Measurements from ENCODE around the gene DMGDH. TPM values are rescaled to one million over a fixed set of nuclear protein-coding genes. Genes with fewer than 3 reads are reported as not detected.

The DMGDH gene
- total RNA-seq, 8 experiments from 2014 or later, result 1.8 to 10.8 (median 5.1) TPM

DNA sequence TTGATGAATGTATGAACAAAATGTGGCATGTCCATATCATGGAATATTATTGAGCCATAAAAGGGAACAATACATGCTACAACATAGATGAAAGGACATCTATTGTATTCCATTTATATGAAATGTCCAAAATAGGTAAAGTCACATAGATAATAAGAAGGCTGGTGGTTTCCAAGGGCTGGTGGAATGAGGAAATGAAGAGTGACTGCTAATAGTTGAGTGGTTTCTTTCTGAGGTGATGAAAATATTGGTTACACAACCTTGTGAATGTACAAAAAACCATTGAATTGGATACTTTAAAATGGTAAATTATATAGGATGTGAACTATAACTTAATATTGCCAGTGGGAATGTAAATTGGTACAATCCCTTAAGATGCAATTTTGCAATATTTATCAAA lies 89.6 kb downstream of the DMGDH start:
- ATAC-seq (replicated peaks in 6 of 8), result no peak
- in situ Hi-C loops (cut with MboI; ENCODE audit: low pct_unique_long_range_greater_than_20kb in 2 of 9, low sequenced_read_pairs in 9 of 9, unreplicated experiment in 9 of 9), result no loop called here
- peaks cover 8% of the 10 kb centered on the region in 2 donors for H3K4me1 ChIP-seq (replicated peaks in 1 of 2)
- H3K27ac ChIP-seq, result no peak overlapping the region
- H3K4me3 ChIP-seq, result no peak overlapping the region

GRCh38 chr5:78979117-78979742 lies 90.2 kb downstream of the DMGDH start:
- Histone ChIP-seq H3K4me3 (no peak overlapping the region), H3K4me1 (replicated peaks in 1 of 2) (peaks cover 8% of the 10 kb centered on the region in 2 donors), H3K27ac (no peak overlapping the region)
- in situ Hi-C loops (cut with MboI; ENCODE audit: low pct_unique_long_range_greater_than_20kb in 2 of 9, low sequenced_read_pairs in 9 of 9, unreplicated experiment in 9 of 9), result no loop called here
- WGBS, 10 experiments, result 0 to 100% (median 93%) methylated on average over 1 to 7 of the region's 7 CpGs; no CpG with 5 or more reads in 1 of the 10 experiments
- no peak for ATAC-seq (replicated peaks in 6 of 8)

GRCh38 chr5:78975035-78975434 lies 94.4 kb downstream of the DMGDH start:
- Histone ChIP-seq H3K4me3 (no peak overlapping the region), H3K4me1 (replicated peaks in 1 of 2) (peaks cover 0 to 4% of the 10 kb centered on the region in 2 donors), H3K27ac (no peak overlapping the region)
- 98 to 100% (median 100%) methylated on average over 1 to 7 of the region's 8 CpGs; no CpG with 5 or more reads in 2 of the 10 experiments for WGBS, 10 experiments
- ATAC-seq (replicated peaks in 6 of 8), result no peak
- in situ Hi-C loops (cut with MboI; ENCODE audit: low pct_unique_long_range_greater_than_20kb in 2 of 9, low sequenced_read_pairs in 9 of 9, unreplicated experiment in 9 of 9), result no loop called here

GRCh38 chr5:78974601-78975000 lies 94.9 kb downstream of the DMGDH start:
- Histone ChIP-seq H3K27ac (no peak overlapping the region), H3K4me1 (replicated peaks in 1 of 2) (peaks cover 0 to 4% of the 10 kb centered on the region in 2 donors), H3K4me3 (no peak overlapping the region)
- in situ Hi-C loops (cut with MboI; ENCODE audit: low pct_unique_long_range_greater_than_20kb in 2 of 9, low sequenced_read_pairs in 9 of 9, unreplicated experiment in 9 of 9), result no loop called here
- WGBS, 10 experiments, result 81 to 100% (median 100%) methylated on average over 1 to 2 of the region's 2 CpGs; no CpG with 5 or more reads in 1 of the 10 experiments
- ATAC-seq (replicated peaks in 6 of 8), result no peak

- Histone ChIP-seq H3K4me3 (no peak overlapping the region), H3K27ac (no peak overlapping the region), H3K4me1 (replicated peaks in 1 of 2) (peaks cover 0 to 4% of the 10 kb centered on the region in 2 donors)
- 20 to 100% (median 82%) methylated on average over 1 to 4 of the region's 5 CpGs; no CpG with 5 or more reads in 3 of the 10 experiments for WGBS, 10 experiments
- ATAC-seq (replicated peaks in 6 of 8), result no peak
- in situ Hi-C loops (cut with MboI; ENCODE audit: low pct_unique_long_range_greater_than_20kb in 2 of 9, low sequenced_read_pairs in 9 of 9, unreplicated experiment in 9 of 9), result no loop called here
Measured at GRCh38 chr5:78974011-78974410, 95.5 kb downstream of the DMGDH start.

DNA sequence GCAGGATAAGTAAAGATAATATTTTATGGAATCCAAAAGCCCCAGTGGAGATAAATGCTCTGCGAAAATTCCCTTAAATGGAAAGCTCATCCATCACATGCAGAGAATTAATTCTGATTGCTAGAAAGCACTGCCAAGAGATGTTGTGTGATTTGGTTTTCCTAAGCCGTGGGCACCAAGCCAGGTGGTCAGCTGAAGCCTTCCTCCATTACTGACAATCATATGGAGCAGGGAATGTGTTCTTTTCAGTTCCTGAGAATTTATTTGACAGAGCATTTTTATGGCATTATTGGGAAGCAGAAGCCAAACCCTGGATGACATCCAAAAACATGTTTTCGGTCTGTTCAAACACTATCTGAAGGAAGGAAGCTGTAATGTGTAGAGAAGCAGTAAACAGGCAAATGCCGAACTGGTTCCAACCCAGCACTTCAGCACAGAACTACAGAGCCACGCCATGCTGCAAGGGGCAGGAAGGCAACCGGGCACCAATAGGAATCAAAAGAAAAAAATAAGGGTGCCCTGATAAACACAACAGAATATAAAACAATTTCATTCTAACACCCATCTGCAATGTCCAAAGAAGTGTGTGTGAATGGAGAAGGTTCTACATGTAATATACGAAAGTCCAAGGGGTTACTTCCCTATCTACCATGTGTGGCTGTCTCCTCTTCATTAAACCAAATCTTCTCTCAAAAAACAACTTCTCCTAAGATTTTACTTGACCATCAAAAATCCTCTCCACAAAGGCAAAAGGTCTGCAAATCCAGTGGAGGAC lies 96.6 kb downstream of the DMGDH start:
- 0 to 100% (median 79%) methylated on average over 2 to 6 of the region's 7 CpGs; no CpG with 5 or more reads in 1 of the 10 experiments for WGBS, 10 experiments
- H3K4me1 ChIP-seq (replicated peaks in 1 of 2), result peaks cover 0 to 4% of the 10 kb centered on the region in 2 donors
- no peak overlapping the region for H3K4me3 ChIP-seq
- ATAC-seq (replicated peaks in 6 of 8), result peak in 4 of 8 experiments; percentile 24 to 80 (median 66)
- no peak overlapping the region for H3K27ac ChIP-seq
- in situ Hi-C loops (cut with MboI; ENCODE audit: low pct_unique_long_range_greater_than_20kb in 2 of 9, low sequenced_read_pairs in 9 of 9, unreplicated experiment in 9 of 9), result no loop called here

GRCh38 chr5:78971998-78972397 lies 97.5 kb downstream of the DMGDH start:
- in situ Hi-C loops (cut with MboI; ENCODE audit: low pct_unique_long_range_greater_than_20kb in 2 of 9, low sequenced_read_pairs in 9 of 9, unreplicated experiment in 9 of 9), result no loop called here
- 20 to 100% (median 73%) methylated on average over 1 of the region's 2 CpGs; no CpG with 5 or more reads in 4 of the 10 experiments for WGBS, 10 experiments
- Histone ChIP-seq H3K4me1 (replicated peaks in 1 of 2) (peaks cover 0 to 4% of the 10 kb centered on the region in 2 donors), H3K4me3 (no peak overlapping the region), H3K27ac (no peak overlapping the region)
- no peak for ATAC-seq (replicated peaks in 6 of 8)

DNA sequence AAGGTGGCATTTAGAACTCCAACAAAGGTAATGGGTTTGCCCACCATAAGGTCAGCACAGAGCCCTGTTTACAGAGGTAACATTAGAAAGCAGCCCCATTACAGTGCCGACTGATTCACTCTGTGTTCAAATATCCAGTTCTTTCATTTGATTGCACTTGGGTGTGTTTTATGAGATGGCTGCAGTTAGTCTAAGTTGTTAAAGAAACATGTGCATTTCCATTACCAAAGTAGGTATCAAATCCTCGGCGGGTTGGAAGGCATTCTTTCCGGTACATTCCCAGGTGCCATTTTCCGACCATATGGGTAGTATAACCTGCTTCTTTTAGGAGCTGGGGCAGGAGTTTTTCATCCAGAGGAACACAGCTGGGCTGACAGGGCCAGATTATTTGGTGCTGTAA lies 100.7 kb downstream of the DMGDH start:
- WGBS, 10 experiments, result 92 to 100% (median 96%) methylated on average over 3 to 5 of the region's 5 CpGs; no CpG with 5 or more reads in 4 of the 10 experiments
- Histone ChIP-seq H3K27ac (no peak overlapping the region), H3K4me1 (replicated peaks in 1 of 2) (peaks cover 0 to 4% of the 10 kb centered on the region in 2 donors), H3K4me3 (no peak overlapping the region)
- ATAC-seq (replicated peaks in 6 of 8), result no peak
- in situ Hi-C loops (cut with MboI; ENCODE audit: low pct_unique_long_range_greater_than_20kb in 2 of 9, low sequenced_read_pairs in 9 of 9, unreplicated experiment in 9 of 9), result no loop called here

DNA sequence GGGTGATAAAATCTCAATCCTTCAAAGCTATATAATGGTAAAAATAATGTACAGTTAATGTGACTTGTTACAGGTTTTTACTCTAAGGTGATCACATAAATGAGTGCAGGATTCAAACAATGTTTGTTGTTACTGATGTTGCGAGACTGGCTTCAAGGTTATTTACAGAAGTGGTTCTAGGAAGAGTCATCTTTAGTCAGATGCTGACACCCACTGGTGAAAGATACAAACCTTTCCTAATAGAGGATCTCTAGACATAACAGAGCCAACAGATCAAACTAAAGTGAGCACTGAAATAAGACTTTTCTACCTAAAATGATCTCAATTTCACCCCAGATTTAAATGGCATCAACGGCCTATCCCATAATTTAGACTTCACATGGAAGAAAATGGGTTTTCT lies 104.6 kb downstream of the DMGDH start:
- Histone ChIP-seq H3K4me3 (no peak overlapping the region), H3K4me1 (replicated peaks in 1 of 2) (no peaks in the 10 kb centered on the region), H3K27ac (no peak overlapping the region)
- 17 to 80% (median 68%) methylated on average over 1 to 2 of the region's 2 CpGs; no CpG with 5 or more reads in 1 of the 10 experiments for WGBS, 10 experiments
- peak; percentile 67 to 92 (median 84) for ATAC-seq (replicated peaks in 6 of 8)
- in situ Hi-C loops (cut with MboI; ENCODE audit: low pct_unique_long_range_greater_than_20kb in 2 of 9, low sequenced_read_pairs in 9 of 9, unreplicated experiment in 9 of 9), result no loop called here

DNA sequence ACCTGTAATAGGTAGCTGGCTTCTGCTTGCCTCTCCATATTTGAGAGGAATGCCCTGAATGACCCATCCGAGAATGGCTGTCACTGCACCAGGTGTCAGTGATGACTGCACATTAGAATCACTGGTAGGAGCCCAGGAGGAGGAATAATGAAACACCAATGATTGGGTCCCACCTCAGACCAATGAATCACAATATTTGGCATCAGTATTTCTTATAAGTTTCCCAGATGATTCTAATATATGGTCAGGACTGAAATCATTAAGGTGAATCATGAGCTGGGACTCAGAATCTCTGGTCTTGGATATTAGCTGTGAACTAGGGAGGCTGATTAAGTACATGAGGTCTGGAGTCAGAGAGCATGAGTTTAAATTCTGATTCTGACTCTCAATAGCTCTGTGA lies 107.7 kb downstream of the DMGDH start:
- WGBS, 10 experiments, result 40 to 100% (median 90%) methylated on average over 1 of the region's 1 CpG; no CpG with 5 or more reads in 7 of the 10 experiments
- ATAC-seq (replicated peaks in 6 of 8), result no peak
- Histone ChIP-seq H3K4me3 (no peak overlapping the region), H3K27ac (no peak overlapping the region), H3K4me1 (replicated peaks in 1 of 2) (peaks cover 0 to 8% of the 10 kb centered on the region in 2 donors)
- in situ Hi-C loops (cut with MboI; ENCODE audit: low pct_unique_long_range_greater_than_20kb in 2 of 9, low sequenced_read_pairs in 9 of 9, unreplicated experiment in 9 of 9), result no loop called here

- Histone ChIP-seq H3K4me3 (no peak overlapping the region), H3K27ac (no peak overlapping the region), H3K4me1 (replicated peaks in 1 of 2) (peaks cover 0 to 8% of the 10 kb centered on the region in 2 donors)
- no peak for ATAC-seq (replicated peaks in 6 of 8)
- in situ Hi-C loops (cut with MboI; ENCODE audit: low pct_unique_long_range_greater_than_20kb in 2 of 9, low sequenced_read_pairs in 9 of 9, unreplicated experiment in 9 of 9), result no loop called here
- 13 to 75% methylated on average over 1 of the region's 1 CpG; no CpG with 5 or more reads in 8 of the 10 experiments for WGBS, 10 experiments
Measured at GRCh38 chr5:78959767-78960166, 109.7 kb downstream of the DMGDH start.

GRCh38 chr5:78958672-78959445 lies 110.6 kb downstream of the DMGDH start:
- Histone ChIP-seq H3K4me3 (no peak overlapping the region), H3K27ac (no peak overlapping the region), H3K4me1 (replicated peaks in 1 of 2) (peaks cover 0 to 8% of the 10 kb centered on the region in 2 donors)
- WGBS, 10 experiments, result 17 to 83% (median 60%) methylated on average over 1 to 3 of the region's 3 CpGs; no CpG with 5 or more reads in 1 of the 10 experiments
- in situ Hi-C loops (cut with MboI; ENCODE audit: low pct_unique_long_range_greater_than_20kb in 2 of 9, low sequenced_read_pairs in 9 of 9, unreplicated experiment in 9 of 9), result no loop called here
- ATAC-seq (replicated peaks in 6 of 8), result peak in 2 of 8 experiments; percentile 43 to 55

DNA sequence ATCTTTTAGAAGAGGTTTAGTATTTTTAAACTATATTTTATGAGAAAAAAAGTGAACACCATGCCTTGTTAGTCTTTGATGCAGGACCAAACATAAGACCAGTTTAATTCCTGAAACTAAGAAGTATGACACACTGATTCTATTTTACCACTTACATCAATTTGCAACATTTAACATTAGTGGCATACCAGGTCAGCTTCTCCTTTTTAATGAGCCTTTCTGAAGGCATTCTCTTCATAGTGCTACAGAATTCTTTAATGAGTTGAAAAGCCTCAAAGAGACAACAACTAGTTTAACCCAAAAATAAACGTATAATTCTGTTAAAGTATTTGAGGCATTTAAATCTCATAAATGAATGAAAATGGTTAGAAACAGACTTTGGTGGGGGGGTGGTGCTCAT lies 112.6 kb downstream of the DMGDH start:
- peaks cover 0 to 8% of the 10 kb centered on the region in 2 donors for H3K4me1 ChIP-seq (replicated peaks in 1 of 2)
- H3K4me3 ChIP-seq, result no peak overlapping the region
- 44 to 88% (median 67%) methylated on average over 1 of the region's 1 CpG; no CpG with 5 or more reads in 5 of the 10 experiments for WGBS, 10 experiments
- no peak overlapping the region for H3K27ac ChIP-seq
- in situ Hi-C loops (cut with MboI; ENCODE audit: low pct_unique_long_range_greater_than_20kb in 2 of 9, low sequenced_read_pairs in 9 of 9, unreplicated experiment in 9 of 9), result no loop called here
- no peak for ATAC-seq (replicated peaks in 6 of 8)
